GM19467 (cell line): Measurements from ENCODE around the gene MAN1A2.
"Not testable (repeated sequence)": the region's sequence is repeated elsewhere in the genome, so short reads cannot be mapped to it uniquely, and the experiment has no call there.

Experiments used
- ATAC-seq: cut with Tn5 transposase; IDR thresholded peaks from one replicate; pipeline ENCODE4 v1.9.1; 2021; ENCODE audit warnings: mild to moderate bottlenecking, moderate library complexity; ENCODE audit not compliant: unreplicated experiment

MAN1A2 gene

DNA sequence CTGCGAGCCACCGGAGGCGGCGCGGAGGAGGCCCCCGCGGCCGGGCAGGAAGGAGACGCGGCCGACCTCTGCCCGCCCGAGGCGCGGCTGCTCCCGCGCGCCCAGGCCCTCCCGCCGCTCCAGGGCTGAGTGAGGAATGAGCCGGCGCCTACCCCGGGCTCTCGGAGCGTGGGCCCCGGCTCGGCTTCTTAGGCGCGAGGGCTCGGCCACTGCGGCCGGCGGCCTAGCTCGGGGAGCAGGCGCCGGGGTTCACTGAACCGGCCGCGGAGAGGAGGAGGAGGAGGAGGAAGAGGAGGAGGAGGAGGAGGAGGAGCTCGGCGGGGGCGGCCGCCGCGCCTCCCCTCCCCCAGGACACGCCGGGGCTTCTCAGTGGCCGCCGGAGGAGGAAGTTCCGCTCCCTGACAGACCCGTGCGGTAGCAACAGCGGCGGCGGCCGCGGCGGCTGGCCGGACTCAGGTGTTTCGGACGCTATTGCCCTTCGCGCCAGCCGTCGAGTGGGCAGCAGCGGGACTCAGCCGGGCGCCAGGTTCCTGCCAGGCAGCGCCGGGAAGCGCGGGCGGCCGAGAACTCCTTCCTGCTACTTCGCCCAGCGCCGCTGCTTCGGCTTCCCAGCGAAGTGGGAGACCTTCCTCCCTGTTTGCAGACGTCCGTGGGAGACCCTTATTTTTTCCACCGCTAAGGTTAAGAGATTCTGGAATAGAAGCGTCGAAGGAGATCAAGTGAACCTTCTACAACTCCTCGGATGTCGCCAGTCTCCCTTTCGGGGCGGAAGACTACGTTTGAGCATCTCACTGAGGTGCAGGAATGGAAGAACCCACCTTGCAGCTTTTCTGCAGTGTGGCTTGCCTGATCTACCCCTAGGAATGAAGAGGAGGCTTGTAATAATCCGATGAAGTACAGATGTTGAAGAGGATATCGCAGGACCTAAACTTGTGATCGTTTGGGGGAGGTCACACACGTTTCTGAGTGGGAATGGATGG lies at the start of gene MAN1A2:
Gene MAN1A2, plus strand, starts transcription at position 404 of the 980 bp plus-strand sequence. CDS start 735 bp downstream, outside the sequence.
- ATAC-seq, result peak; percentile 61

DNA sequence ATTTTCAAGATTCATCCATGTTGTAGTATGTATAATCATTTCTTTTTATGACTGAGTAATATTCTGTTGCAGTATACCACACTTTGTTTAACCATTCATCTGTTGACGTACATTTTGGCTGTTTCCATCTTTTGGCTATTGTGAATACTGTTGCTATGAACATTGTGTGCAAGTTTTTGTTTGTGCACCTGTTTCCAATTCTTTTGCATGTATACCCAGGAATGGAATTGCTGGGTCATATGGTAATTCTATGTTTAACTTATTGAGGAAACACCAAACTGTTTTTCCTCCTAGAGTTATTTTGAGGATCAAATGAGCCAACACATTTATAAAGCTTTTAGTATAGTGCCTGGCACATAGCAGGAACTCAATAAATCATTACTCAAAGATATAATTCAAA lies 49.2 kb upstream of the MAN1A2 start:
- ATAC-seq, result no peak

DNA sequence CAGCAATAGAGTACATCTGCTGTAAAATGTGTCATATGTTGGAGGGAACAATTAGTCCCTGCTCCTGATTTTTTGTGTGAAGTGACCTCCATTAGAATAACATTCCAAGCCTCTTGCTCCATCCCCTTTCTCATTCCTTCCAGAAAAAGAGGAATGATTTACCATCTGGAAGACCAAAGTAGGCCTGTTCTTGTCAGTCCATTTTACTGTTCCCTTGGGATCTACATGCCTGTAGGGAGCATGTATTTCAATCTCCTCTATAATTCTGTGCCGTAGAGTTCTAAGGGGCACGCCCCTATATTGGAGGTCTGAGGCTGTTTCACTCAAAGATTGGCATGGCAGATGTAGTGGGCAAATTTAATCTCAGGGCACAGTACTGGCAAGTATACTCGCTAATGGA lies 48.8 kb upstream of the MAN1A2 start:
- ATAC-seq, result no peak

DNA sequence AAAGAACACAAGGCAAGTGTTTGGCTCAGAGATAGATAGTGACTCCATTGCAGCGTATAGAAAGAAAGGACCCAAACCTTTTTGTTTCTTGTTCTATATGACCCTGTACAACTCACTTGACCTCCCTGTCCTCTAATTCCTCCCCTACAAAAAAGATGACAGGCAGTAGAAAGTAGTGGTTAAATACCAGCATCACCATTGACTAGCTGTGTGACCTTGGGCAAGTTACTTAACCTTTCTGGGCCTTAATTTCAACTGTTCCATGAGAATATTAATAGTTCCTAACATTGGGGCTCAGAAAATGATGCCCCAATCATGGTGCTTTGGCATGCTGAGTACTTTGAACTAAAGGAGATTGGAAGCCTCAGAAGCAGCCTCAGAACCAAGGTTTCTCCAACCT lies 46.7 kb upstream of the MAN1A2 start:
- ATAC-seq, result no peak

DNA sequence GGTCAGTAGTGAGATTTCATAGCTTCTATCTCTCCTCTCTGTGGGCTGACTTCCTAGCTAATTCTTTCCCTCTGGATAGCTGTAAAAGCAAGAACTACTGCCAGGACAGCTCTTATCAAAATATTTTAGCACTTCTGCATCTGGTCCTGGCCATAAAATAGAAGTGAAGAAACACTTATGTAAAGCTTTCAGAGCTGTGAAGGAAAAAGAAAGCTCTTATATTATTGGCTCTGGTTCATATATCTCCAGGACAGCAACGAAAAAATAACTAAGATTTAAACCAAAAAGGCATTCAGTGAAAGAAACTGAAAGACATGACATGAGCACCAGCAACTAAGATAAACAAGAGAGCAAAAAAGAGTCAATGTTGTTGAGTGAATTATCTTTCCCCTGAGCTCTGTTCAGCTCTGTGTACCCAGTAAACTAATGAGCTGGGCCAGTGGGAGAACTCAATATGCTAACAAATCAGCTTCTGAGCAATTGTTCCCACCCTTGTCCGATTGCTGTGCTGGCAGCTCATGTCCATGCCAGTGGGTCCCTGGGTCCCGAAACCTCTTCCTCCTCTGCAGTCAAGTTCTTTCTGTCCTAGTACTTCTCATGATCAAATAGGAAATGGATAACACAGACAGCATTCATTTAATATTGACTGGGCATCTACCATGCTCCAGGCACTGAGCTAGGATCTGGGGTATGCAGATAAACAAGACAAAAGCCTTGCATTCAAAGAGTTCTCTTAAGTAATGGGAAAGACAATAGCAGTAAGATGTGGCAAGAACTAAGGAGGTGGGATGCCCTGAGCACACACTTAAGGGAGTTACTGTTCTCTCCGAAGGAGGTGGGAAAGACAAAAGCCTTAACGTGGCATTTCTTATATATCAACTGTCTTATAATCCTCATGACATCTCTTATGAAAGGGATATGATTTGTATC lies 45.3 kb upstream of the MAN1A2 start:
- no peak for ATAC-seq

DNA sequence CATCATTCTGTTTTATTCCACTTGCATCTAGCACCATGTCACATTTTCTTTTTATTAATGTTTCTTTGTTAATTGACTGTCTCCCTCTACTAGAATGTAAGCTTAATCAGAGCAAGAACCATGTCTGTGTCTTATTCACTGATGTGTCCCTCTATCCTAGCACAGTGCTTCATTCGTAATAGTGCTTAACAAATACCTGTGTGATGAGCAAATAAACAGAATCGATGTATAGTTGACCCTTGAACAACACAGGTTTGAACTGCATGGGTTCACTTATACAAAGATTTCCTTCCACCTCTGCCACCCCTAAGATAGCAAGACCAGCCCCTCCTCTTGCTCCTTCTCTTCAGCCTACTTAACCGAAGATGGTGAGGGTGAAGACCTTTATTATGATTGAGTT lies 42.9 kb upstream of the MAN1A2 start:
- no peak for ATAC-seq

DNA sequence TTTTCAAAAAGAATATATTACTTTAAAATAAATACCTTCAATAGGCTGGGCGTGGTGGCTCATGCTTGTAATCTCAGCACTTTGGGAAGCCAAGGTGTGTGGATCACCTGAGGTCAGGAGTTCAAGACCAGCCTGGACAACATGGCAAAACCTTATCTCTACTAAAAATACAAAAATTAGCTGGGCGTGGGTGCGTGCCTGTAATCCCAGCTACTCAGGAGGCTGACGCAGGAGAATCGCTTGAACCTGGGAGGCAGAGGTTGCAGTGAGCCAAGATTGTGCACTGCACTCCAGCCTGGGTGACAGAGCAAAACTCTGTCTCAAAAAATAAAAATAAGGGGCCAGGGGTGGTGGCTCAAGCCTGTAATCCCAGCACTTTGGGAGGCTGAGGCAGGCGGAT lies 41.2 kb upstream of the MAN1A2 start:
- ATAC-seq, result not testable (repeated sequence)

DNA sequence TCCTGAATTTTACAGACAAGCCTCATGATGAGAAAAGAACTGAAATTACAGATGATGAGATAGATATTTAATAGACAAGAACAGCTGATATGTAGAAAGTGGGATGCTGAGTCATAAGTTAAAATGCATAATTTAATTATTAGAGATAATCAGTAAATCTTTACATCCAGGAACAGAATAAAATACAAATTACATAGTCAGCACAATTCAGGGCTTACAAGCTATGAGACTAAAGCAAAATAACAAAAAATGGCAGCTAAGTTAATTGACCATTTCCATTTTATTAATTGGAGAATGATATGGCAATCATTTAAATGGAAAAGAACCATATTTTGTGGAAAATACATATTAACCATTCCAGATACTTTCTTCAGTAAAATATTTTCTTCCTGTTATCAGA lies 40.2 kb upstream of the MAN1A2 start:
- no peak for ATAC-seq

DNA sequence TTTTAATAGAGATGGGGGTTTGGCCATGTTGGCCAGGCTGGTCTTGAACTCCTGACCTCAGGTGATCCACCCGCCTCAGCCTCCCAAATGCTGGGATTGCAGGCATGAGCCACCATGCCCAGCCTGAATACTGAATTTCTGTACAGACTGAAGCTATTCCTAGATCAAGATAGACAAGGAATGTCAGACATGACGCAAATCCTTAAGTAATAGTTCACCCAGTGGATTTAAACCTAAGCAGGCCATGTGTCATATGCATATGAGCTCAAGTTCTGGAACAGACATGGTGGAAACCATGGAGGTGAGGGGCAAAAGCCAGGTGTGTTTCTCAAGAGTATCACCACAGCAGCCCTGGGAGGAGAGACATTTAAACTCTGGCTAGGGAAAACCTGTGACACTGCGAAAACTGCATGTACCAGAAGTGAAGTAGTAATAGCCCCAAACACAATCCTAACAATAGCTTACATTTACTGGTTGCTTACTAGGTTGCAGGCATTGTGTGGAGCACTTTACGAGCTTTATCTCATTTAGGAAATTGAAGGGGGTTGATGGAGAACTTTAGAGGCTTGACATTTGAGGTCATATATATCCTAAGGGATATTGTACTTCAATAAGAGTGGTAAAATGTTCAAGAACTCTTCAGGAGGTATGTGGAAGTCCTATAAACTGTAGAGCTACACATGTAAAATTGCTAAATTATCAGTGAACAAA lies 31.7 kb upstream of the MAN1A2 start:
- no peak for ATAC-seq

DNA sequence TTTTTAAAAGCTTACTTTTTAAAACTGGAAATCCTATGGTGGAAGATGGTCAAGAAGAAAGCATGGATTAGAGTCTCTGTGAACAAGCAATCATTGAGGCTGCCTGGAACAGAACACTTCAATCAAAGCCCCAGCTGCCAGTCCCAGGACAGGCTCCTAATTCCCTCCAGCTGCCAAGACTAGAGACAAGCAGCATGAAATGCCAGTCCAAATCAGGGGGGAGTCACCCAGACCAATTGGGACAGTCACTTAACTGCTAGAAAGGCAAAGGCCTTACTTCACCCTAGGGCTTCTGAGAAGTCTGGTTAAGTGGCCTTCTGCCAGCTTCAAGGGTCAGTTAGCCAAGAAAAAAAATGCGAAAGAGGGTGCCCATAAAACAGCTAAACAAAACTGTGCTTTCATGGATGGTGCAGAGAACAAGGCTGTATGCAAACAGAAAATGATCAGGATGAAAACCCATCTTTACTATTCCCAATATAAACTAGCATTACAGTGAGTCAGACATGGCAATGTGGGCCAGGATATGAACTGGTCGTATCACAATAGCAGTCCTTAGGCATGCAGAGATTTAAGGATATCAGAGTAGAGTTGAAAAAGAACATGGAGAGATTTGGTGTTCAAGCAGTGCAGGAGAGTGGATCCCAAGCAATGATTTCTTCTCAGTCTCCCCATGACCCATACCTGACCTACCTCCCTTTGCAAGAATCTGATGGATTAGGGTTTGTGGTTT lies 31.0 kb upstream of the MAN1A2 start:
- ATAC-seq, result no peak

DNA sequence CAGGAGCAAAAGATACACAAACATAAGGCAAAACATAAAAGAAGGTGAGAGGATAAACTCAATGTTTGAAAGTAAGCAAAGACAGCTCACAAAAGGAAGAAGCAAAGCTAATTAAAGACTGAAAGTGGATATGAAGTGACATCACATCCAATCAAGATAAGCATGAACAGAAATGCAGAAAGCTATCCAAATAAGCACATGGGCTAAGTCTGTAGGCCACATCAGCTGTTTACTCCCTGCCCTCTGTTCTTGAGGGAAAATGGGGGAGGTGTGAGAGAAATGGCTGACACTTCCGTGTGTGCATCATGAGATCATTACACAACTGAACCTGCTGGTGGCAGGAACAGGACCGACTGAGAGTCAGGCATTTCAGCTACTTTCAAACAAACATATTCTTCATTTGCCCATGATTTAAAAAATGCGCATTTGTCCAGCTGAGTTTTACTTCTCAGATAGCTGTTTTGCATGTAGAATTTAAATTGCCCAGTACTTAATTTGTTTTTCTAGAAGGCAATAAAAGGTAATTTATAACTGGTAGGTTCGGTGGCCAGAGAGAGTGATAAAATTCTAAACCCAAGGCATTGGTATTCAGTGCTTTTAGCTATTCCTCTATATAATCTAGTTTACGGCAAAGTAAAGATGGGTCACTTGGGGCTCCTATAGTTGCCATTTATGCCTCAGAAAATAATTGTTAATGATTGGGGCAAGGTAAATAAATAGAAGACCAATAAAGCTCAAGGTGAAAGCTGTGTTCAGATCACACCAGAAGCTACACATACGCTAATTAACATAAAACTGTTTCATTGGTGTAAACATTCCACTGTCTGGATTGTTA lies 27.2 kb upstream of the MAN1A2 start:
- ATAC-seq, result no peak

DNA sequence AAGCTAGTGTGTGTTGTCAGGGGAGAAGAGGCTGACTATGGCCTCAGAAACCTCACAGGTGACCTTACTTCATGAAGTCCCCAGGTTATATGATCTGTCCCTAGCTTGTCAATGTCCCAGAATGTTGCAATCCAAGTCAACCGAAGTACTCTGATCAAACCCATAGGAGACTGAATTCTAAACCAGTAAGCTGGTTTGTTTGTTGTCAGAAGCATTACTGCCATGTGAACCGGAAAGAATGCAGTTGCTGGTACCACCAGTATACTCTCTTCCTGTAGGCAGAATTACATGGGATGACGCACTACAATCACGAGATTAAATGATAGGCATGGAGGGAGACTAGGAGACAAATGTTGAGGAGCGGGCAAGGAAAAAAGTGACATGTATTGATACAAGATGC lies 26.1 kb upstream of the MAN1A2 start:
- no peak for ATAC-seq

DNA sequence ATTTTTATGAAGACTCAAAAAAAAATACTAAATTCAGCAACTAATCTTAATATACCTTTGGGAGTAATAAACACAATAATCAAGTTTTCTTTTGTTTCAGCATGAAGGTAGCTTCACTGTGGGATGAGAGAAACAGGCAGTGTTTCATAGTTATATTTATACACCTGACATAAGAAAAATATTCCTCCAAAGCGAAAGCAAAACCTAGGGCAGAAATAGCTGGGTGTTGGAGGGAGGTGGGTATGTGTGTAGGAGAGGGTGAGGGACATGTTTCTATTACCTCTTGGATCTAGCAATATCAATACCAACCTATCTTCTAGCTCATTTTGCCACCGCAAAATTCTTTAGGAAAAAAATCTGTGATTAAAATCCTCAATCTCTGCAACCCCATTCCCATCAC lies 24.9 kb upstream of the MAN1A2 start:
- ATAC-seq, result no peak

DNA sequence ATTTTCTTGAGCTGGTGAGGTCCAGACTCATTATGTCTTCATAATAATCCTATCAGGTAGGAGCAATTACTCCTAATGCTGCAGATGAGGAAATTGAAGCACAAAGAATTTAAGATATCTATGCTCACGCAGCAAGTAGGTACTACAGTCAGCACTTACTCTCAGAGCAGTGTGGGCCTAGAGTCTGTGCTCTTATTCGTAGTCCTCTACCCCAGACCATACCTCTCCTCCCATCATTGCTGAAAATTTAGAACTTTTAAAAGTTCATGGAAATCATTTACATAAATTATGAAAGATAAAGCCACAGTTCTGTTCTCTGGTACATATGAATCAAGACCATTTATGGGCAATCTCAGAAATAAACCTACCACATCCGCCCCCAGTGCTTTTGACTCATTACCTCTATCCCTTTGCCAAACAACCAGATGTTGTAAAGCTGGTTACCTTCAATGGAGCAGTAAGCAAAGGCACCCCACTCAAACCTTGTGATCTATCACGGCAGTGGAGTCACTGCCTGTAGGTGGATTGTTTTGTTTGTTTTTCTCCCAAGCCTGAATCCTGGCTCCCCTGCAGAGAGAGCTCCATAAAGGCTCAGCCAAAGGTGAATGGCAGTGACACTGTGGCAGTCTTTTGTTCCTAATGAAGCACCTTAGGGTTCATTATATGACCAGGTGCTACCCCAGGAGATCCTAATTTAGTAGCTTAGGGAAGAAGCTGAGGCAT lies 20.9 kb upstream of the MAN1A2 start:
- no peak for ATAC-seq

DNA sequence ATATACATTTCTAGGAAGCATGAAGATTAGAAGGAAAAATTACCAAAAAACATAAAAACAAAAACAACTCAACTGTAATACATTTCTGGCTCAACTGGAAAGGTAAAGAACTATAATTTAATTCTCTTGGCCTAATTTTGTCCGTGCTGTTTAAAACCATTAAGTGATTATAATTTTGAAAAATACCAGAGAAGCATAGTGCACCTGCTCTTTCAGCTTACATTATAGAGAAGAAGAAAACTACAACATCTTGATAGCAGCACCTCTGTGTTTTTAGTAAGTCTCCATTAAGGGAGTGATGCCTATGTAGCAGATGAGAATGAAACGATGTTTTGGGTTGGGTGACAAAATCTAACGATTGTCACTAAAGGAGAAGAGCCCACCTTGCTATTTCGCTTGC lies 19.3 kb upstream of the MAN1A2 start:
- ATAC-seq, result no peak

- not testable (repeated sequence) for ATAC-seq
Measured at GRCh38 chr1:117352695-117353094, 14.6 kb upstream of the MAN1A2 start.

GRCh38 chr1:117357833-117358603 lies 9.2 kb upstream of the MAN1A2 start:
- ATAC-seq, result not testable (repeated sequence)

- ATAC-seq, result not testable (repeated sequence)
Measured at GRCh38 chr1:117358604-117358887, 8.7 kb upstream of the MAN1A2 start.
